ENCODE data around the gene MDFIC. TPM values are rescaled to one million over a fixed set of nuclear protein-coding genes. Genes with fewer than 3 reads are reported as not detected.

The MDFIC gene
- total RNA-seq, 2 experiments from 2014 or later, result 53.5 to 55.3 TPM

DNA sequence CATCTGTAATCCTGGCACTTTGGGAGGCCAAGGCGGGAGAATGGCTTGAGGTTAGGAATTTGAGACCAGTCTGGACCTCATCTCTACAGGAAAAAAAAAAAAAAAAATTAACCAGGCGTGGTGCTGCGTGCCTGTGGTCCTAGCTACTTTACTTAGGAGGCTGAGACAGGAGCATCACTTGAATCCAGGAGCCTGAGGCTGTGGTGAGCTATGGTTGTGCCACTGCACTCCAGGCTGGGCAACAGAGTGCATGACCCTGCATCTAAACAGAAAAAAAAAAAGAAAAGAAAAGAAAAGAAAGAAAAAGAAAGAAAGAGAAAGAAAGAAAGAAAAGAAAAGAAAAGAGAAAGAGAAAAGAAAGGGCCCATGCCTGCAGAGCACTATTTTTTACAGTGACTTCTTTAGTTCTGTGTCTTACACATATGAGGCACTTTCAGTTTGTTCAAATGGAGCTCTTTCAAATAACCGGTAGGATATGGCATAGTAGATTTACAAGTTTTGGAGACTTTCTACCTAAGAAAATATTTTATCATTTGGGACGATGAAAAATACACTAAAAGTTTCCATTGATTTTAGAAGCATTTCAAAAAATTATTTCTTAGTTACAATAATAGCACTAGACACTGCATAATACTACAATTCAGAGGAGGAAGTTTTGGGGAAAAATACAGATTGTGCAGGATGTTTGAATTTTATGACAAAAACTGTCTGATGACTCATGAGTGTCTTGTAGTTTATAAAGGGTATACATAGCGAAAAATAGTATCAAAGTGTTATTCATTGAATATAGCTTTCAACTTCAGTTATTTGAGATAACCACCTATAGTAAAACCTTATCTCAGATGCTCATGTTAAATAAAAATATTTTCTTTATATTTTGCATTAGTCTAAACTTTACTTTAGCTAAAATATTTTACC lies 75.9 kb downstream of the MDFIC start:
- CTCF ChIA-PET, result interaction anchor here (0.7 to 2.3 kb wide), 3 partner anchors 10 to 140 kb away, joined by 3 to 8 read pairs (median 4); no protein-coding TSS in a partner anchor
- H3K4me3 Mint-ChIP-seq, result peak overlapping the region; percentile 31
- intact Hi-C loops (cut with micrococcal nuclease), result no loop called here

GRCh38 chr7:115004121-115004520 lies 82.2 kb downstream of the MDFIC start:
- no peak overlapping the region for H3K4me3 Mint-ChIP-seq
- no peaks in the 10 kb centered on the region for H3K9me3 Mint-ChIP-seq
- H3K4me1 Mint-ChIP-seq (ENCODE audit: low read depth), result peaks cover 54% of the 10 kb centered on the region
- H3K27me3 Mint-ChIP-seq, result no peaks in the 10 kb centered on the region
- TF ChIP-seq CTCF (IDR thresholded peaks at IDR 0.05), result no peak
- H3K27ac Mint-ChIP-seq, result peak overlapping the region; percentile 4
- H3K36me3 Mint-ChIP-seq (ENCODE audit: low read depth), result peaks cover 40% of the 10 kb centered on the region
- intact Hi-C loops (cut with micrococcal nuclease), result no loop called here
- DNase-seq (no peak), ATAC-seq (no peak)
- ChIA-PET POLR2A (no interaction called here), CTCF (no interaction called here)

More for the DNA sequence above, 75.9 kb downstream of the MDFIC start:
- ATAC-seq, result peak; percentile 64
- no peak for DNase-seq
- peak overlapping the region; percentile 77 for H3K27ac Mint-ChIP-seq
- H3K27me3 Mint-ChIP-seq, result no peaks in the 10 kb centered on the region
- H3K9me3 Mint-ChIP-seq, result no peaks in the 10 kb centered on the region
- POLR2A ChIA-PET, result no interaction called here
- peaks cover 53% of the 10 kb centered on the region for H3K4me1 Mint-ChIP-seq (ENCODE audit: low read depth)
- peaks cover 55% of the 10 kb centered on the region for H3K36me3 Mint-ChIP-seq (ENCODE audit: low read depth)
- TF ChIP-seq CTCF (IDR thresholded peaks at IDR 0.05), result no peak

DNA sequence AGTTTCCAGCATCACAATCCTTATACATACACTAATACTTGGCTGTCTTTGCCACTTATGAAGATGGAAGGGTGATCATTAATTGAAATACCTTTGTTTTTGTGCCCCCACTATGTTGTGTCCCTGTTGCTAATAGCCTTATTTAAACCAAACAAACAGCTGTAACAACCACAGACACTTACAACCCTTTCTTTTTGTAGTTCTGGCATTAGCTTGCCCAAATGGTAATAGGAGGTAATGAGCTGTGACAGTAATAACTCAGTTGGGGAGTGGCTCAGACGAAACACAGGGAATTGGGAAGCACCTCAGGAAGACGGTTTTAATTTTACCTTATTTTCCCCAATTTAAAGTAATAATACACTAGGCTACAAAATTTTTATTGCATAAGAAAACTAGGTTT lies 83.4 kb downstream of the MDFIC start:
- no peak for DNase-seq
- H3K9me3 Mint-ChIP-seq, result no peaks in the 10 kb centered on the region
- POLR2A ChIA-PET, result no interaction called here
- CTCF ChIA-PET, result no interaction called here
- H3K4me3 Mint-ChIP-seq, result no peak overlapping the region
- peaks cover 43% of the 10 kb centered on the region for H3K36me3 Mint-ChIP-seq (ENCODE audit: low read depth)
- H3K27me3 Mint-ChIP-seq, result no peaks in the 10 kb centered on the region
- H3K4me1 Mint-ChIP-seq (ENCODE audit: low read depth), result peaks cover 64% of the 10 kb centered on the region
- no peak overlapping the region for H3K27ac Mint-ChIP-seq
- TF ChIP-seq CTCF (IDR thresholded peaks at IDR 0.05), result no peak
- ATAC-seq, result no peak
- intact Hi-C loops (cut with micrococcal nuclease), result no loop called here

GRCh38 chr7:115005953-115006352 lies 84.1 kb downstream of the MDFIC start:
- H3K4me3 Mint-ChIP-seq, result no peak overlapping the region
- peaks cover 64% of the 10 kb centered on the region for H3K4me1 Mint-ChIP-seq (ENCODE audit: low read depth)
- no peak for TF ChIP-seq CTCF (IDR thresholded peaks at IDR 0.05)
- intact Hi-C loops (cut with micrococcal nuclease), result no loop called here
- H3K36me3 Mint-ChIP-seq (ENCODE audit: low read depth), result peaks cover 40% of the 10 kb centered on the region
- ATAC-seq, result no peak
- peak overlapping the region; percentile 35 for H3K27ac Mint-ChIP-seq
- DNase-seq, result no peak
- H3K27me3 Mint-ChIP-seq, result no peaks in the 10 kb centered on the region
- ChIA-PET CTCF (no interaction called here), POLR2A (no interaction called here)
- H3K9me3 Mint-ChIP-seq, result no peaks in the 10 kb centered on the region

- peaks cover 40% of the 10 kb centered on the region for H3K36me3 Mint-ChIP-seq (ENCODE audit: low read depth)
- no peaks in the 10 kb centered on the region for H3K27me3 Mint-ChIP-seq
- H3K9me3 Mint-ChIP-seq, result no peaks in the 10 kb centered on the region
- H3K4me1 Mint-ChIP-seq (ENCODE audit: low read depth), result peaks cover 64% of the 10 kb centered on the region
- TF ChIP-seq CTCF (IDR thresholded peaks at IDR 0.05), result no peak
- ChIA-PET POLR2A (interaction anchor here (0.8 kb wide), 1 partner anchor 14 kb away, joined by 3 read pairs; no protein-coding TSS in a partner anchor), CTCF (interaction anchor here (1.0 to 2.2 kb wide), 3 partner anchors 20 to 210 kb away, joined by 3 to 11 read pairs (median 5); no protein-coding TSS in a partner anchor)
- peak overlapping the region; percentile 89 for H3K27ac Mint-ChIP-seq
- intact Hi-C loops (cut with micrococcal nuclease), result loop anchor here (2.0 kb wide), 1 partner anchor 77 kb away; no protein-coding TSS in a partner anchor
- DNase-seq (no peak), ATAC-seq (no peak)
- H3K4me3 Mint-ChIP-seq, result no peak overlapping the region
Measured at GRCh38 chr7:115007751-115008150, 85.9 kb downstream of the MDFIC start.
